Activated T-cell treated with anti-CD3 and anti-CD28 coated beads, Interleukin-2, amount 50 U/mL, for 48 hours (primary cell): ENCODE data around the gene GPR15.
A peak's percentile ranks its signal among the peaks of the same experiment; 100 is the strongest.

Experiments
- DNase-seq, 2 experiments: peaks; one replicate each; pipeline ENCODE4 v3.0.0-alpha.2; 2020

Gene GPR15

DNA sequence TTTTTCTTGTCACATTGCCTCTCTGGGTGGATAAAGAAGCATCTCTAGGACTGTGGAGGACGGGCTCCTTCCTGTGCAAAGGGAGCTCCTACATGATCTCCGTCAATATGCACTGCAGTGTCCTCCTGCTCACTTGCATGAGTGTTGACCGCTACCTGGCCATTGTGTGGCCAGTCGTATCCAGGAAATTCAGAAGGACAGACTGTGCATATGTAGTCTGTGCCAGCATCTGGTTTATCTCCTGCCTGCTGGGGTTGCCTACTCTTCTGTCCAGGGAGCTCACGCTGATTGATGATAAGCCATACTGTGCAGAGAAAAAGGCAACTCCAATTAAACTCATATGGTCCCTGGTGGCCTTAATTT is 478 bp downstream of the GPR15 start:
- DNase-seq, result no peak

DNA sequence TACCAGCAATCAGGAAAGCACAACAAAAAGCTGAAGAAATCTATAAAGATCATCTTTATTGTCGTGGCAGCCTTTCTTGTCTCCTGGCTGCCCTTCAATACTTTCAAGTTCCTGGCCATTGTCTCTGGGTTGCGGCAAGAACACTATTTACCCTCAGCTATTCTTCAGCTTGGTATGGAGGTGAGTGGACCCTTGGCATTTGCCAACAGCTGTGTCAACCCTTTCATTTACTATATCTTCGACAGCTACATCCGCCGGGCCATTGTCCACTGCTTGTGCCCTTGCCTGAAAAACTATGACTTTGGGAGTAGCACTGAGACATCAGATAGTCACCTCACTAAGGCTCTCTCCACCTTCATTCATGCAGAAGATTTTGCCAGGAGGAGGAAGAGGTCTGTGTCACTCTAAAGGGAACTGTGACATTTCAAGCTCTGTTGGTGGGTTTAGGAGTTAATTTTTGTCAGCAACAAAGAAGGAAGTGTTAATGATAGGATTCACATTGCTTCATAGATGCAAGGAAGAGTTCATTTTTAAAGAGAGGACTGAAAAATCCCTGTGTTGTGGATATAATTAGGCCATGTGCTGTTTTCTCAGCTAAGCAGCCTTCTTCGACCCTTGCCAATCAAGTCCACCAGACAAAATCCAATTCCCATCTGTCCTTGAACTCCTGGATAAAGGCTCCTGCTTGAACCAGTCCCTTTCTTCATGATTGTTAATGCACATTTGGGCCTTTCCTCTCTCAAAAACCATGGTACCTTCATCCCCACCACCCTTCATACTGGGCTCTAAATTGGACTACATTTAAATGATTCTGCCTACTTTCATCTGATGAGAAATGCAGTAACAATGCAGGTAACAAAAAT is 1.2 kb downstream of the GPR15 start:
- no peak for DNase-seq

DNA sequence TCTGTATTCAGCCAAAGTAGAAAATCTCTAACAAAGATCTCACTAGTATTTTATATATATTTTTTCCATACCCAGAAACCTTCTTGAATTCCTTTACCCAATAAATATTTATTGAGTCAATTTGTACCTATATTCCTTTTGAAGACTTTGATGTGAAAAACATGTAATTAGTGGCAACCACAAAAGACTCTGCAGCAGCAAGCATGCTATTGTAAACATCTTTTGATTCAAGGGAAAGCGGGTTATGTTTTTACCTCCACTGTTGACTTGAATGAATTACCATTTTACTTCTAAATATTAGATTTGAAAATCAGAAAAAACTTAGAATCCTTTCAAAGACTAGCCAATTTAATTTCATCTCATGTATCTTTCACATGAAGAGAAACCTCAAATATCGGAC is 2.4 kb downstream of the GPR15 start:
- DNase-seq, result no peak

DNA sequence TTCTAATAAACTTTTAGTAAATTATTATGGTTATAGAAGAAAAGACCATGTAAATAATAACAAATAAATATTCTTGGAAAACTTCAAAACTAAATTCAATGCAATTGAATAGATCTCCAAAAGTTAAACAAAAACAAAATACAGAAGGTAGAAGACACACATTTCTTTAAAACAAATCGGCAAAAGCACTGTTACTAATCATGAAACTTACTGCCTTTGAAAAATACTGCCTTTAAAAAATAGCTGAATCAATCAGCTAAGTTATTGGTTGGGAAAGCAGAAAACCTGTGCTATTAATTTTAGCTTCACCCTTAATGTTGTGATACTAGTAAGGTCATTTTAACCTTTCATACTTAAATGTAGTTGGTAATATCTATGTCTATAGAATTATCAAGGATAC is 3.0 kb downstream of the GPR15 start:
- no peak for DNase-seq

DNA sequence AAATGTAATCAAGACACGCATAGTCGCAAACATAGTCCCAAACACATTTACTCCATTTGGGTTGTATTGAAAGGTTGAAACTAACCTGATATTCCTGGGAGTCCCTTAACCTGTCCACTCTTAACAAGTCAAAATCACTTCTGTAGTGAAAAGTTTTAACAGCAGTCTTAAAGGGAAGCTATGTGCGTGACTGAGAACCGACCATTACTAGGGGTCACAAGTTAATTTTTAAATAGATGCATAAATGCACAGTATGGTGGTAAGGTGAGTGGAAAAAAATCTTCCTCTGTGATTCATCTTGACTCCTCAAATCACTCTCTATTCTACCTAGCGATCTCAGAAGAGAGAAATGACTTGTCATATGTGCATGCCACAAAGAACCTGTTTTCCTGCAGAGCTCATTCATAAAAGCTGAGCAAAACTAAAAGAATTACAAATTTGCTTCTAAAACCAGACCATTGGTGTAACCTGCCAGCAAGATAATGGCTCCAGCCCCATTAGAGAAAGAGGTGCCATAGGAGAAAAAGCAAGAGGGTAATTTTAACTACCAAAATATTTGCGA is 4.8 kb downstream of the GPR15 start:
- DNase-seq, result no peak

DNA sequence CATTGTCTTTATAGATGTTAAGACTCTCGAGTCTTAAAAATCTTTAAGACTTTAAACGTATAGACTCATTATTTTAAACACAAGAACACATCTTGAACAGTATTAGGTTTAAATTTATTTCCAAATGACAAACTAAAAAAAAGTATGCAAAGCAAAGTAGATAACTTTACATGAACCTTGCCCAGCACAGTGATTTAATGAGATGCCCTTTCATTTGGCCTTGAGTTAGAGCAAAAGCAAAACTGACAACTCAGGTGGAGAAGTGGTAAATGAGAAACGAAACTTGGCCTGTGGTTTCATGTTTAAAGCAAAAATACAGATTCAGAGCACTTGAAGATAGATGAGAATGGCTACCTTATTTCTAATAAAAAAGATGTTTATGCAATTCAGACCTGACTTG is 8.6 kb downstream of the GPR15 start:
- DNase-seq, result no peak

DNA sequence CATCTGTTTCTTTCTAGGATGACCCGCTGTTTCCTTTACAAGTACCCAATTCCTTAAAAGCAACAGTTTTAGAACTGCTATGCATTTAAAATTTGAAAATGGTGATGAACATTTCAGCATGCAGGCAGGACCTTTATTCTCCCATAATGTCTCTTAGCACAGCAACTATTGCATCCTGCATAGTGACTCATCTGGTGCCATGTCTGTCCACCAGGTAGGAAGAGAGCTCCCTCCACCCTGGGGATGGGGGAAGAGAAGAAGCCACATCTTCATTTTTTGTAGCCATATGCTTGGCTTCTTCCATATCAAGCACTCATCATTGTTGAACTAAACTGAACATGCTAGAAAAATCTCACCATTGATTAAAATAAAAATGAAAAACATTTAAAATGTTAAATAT is 9.9 kb downstream of the GPR15 start:
- no peak for DNase-seq

DNA sequence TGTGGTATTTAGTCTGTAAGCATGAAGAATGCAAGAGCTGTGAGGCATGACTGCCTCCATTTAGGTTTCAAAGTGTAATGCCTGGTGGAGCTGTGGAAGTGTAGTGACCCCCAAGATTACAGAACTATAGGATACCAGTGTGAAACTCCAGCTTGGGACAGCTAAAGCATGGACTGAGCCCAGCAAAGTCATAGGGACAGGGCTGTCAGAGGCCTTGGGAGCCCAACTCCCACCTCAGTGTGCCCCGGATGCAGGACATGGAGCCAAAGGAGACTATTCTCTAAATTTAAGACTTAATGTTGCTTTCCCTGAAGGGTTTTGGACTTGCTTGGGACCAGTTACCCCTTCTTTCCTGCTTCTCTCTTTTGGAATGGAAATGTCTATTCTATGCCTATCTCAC is 10.8 kb downstream of the GPR15 start:
- no peak for DNase-seq

DNA sequence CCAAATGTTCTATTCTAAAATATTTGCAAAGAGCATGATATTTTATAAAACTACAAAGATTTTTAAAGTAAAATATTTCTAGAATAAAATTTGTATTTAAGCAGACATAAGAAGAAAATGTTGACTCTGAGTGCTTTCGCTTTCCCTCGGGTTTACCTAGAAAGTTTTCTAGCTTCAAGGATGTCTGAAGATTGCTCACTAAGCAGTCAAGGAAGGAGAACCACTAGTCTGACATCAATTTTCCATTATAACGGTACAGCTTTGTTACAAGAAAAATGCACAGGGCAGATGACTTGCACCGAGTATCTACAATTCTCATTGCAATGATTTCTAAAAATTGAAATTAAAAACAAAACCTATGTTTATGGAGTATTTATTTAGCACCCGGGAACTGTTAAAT is 14.2 kb downstream of the GPR15 start:
- DNase-seq, result no peak

DNA sequence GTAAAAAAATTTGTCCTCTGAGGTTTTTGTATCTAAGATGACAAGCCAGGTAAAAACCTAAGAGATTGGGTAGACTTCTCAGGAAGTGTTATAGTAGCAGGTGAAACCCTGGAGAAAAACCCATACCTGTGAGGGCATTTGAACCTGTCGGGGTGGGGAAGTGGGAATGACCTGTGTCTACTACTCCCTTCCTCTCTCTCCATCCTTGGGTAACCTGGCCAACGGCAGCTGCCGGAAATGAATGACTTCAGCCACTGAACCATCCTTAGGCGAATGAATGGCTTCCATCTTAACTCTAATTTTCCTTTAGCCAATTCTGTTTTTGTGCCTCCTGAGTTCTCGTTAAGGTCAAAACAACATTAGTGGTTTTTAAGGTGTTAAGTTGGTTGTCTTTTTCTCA is 16.8 kb downstream of the GPR15 start:
- DNase-seq, result no peak

DNA sequence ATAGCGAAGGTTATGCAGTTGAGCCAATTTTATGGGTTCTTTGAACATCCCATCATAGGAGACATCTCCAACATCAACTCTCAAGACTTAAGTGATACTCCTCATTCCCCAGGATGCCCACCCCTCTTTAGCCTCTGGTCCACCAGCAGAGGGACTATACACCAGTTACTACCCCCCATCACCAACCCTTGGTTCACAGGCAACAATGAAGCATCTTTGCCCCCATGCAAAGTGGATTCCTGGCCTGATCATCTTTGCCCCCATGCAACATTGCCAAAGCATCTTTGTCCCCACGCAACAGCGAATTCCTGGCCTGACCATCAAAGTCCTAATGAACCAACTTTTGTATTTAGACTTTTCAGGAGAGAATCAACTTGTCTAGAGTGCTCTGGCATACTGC is 19.1 kb downstream of the GPR15 start:
- DNase-seq, result no peak

DNA sequence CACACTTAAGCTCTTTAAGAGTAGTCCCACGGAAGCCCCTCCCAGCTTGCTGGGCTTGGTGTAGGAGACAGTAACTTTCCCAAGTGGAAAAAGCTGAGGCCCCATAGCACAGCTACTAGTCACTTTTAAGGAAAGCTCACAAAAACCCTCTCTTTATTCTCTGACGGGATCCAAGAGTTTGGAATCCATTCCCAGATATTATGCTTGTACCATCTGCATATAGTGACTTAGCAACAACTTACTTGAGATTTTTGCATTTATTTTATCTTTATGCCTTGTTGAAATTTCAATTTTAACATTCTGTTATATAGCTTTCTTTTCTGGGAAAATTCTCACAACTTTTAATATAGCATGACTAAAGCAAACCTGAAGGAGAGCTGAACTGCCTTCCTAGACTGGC is 19.5 kb downstream of the GPR15 start:
- no peak for DNase-seq

DNA sequence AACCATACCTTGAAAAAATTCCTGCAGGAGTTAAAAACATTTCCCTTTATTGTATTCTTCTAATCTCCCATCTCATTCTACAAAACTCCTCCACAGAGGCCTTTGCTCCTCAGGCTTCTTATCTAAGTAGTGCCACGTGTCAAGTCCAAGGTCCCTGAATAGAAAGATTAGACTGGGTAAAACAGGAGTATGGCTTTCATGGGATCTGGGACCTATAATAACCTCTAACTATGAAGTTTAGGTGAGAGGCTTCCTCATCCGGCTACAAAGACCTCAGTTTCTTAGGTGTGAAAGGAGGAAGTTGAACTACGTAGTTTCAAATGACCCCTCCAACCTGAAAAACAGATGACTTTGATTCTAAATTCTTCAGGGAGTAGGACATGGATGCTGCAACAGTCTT is 20.0 kb downstream of the GPR15 start:
- DNase-seq, result no peak

DNA sequence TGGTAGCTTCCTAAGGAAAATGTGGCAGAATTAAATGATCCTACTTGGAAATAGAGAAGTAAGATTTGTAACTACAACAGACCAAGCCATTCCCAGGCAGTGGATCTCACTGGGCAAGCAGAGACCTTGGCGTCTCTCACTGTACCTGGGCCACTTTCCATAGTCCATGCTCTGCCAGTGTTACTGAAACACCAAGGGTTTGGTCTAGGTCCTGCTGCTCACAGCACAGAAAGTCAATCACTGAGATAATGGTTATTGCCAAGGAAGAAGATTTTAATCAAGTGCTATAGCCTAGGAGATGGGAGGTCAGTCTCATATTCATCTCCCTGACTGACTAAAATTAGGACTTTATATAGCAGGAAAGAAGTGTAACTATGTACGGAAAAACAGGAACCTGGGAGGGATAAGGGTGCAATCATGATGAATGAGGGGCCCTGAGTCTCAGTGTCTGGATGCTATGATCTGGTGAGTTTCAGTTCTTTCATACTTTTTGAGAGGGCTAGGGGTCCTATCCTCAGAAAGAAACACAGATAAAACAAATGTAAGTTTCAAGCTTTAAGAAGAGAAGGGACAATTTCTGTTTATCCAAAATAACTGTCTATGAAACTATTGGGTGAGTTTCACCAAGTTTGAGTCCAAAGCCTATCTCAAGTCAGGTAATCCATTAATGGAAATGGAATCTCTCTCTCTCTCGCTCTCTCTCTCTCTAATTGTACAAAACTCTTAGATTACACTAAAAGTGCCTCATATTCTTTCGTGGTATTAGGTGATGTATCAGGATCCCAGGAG is 20.6 kb downstream of the GPR15 start:
- no peak for DNase-seq

DNA sequence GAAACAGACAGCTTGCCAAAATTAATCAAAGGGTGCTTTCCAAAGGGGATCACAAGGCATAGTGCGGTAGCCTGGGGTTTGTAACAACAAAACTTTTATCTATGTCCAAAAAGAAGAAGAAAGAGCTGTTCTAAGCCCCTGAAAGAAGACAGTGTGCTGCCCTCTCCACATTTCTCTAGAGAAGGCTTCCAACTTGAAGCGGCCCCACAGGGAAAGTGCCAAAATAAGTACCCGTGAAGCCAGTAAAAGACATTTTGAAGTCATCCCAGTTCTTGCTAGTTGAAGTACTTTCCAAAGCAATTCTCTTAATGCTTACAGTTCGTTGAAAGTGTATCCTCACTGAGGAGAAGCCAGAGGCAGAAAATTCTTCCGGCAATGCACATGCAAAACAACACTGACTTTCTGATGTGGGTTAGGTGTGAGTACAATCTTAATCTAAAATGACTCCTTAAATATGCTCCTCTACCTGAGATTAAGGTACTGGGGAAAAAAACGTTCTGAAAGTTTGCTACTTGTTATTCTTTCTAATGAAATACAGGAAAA is 21.3 kb downstream of the GPR15 start:
- no peak for DNase-seq

DNA sequence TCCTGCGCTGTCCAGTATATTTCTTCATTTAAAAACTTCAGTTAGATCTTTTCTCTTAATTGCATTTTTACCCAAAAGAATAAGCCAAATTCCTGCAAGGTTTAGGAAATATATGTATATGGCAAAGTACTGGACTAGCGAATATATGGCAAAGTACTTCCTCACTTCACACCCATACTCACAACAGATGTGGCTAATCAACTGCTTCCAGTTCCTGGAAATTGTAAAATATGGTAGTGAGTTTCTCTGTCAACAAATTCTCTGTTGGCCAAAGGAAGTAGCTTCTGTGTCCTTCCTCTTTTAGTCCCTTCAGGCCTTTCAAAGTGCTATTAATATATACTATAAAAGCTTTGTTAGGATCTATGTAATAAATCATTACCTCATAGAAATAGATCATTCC is 22.0 kb downstream of the GPR15 start:
- DNase-seq, result no peak

DNA sequence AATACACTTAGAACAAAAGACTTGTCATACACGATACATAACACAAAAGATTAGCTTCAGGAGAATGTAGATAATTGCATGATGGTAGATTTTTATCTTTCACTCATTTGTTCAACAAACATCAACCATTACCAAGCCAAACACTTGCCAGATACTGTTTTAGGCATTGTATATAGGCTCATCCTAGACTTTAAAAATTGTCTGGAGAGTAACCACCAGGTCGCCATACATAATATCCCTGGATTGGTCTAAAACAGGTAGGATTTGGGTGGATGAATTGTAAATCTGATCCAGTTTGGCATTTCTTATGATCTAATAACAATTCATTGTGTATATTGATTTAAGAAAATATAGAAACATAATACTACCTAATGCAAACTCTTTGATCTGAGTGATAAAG is 22.8 kb downstream of the GPR15 start:
- DNase-seq, result no peak

DNA sequence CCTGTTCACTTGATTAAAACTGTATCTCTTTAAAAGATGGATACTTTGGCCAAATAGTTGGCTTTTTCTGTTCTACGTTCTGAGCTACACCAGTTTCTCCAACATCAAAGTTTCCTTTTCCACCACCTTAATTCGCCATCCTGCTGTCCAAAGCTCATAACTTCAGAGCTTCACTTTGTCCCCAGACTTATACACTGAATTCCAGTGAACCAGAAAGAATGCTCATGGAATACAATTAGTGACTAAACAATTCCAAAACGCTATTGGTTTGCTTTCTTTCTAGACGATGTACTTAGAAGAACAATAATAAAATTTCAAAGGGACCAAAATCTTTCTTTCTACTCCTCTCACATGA is 23.2 kb downstream of the GPR15 start:
- DNase-seq, result no peak

DNA sequence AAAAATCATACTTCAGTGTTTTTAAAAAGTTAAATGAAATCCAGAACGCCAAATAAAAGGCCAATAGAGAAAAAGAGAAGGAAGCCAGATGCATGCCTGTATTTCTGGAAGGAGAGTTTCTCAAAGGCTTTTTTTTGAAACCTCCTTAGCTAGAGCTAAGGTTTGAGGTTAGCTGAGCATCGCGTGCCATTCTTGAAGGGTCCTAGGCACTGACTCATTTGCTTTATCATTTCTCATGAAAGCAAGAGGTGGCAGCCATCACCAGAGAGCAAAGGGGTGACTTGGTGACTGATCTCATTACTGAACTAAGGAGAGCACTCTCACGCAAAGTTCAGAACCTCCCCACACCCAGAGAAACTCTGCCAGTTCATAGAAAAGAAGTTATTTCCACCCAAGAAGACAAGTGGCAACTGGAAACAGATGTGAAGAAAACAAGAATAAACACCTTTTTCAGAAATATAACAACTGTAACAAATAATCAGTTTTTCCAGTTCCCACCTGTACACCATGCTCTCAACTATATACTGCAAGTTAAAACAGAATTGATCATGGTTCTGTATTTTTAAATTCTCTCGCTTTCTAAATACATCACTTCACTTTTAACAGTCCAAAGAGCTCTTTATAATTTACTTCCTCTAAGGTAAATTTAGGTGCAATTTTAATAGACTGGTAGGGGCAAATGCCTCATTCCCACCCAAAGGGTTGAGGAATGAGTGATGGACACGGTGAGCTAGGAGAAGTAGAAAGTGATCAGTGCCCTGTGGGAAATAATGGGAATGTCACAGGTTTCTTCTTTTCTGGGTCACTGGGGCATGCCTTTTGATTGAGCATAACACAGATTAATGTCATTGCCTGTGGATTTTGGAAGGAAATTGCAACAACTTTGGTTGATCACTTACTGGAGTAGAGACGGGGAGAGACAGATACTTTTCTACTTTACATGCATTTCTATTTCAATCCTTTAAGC is 24.7 kb downstream of the GPR15 start:
- peak; percentile 74 to 76 for DNase-seq

DNA sequence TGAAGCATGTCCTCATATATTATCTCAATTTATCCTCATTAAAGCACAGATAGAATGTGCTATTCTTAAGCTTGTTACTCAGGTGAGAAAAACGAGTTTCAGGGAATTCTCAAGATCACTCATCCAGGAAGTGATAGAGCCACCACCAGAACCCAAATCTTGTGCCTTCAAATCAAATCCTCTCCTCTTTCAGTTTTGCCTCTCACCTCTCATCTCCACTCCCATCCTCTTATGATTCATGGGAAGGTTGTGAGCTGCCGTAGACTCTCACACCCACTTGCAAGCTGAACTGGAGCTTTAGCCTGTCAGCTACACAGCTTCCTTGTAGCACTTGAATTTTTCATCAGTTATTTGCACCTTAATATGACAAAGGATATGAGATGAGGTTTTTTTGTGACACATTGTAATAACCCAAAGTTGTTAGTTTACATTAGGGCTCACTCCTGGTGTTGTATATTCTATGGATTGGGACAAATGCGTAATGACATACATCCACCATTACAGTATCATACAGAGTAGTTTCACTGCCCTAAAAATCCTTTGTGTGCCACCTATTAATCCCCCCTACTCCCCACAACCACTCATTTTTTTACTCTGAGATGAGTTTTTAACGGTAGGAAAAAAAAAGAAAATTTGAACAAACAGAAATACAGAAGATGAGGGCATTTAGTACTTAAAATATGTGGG is 25.7 kb downstream of the GPR15 start:
- DNase-seq, result peak in 1 of 2 experiments; percentile 62

DNA sequence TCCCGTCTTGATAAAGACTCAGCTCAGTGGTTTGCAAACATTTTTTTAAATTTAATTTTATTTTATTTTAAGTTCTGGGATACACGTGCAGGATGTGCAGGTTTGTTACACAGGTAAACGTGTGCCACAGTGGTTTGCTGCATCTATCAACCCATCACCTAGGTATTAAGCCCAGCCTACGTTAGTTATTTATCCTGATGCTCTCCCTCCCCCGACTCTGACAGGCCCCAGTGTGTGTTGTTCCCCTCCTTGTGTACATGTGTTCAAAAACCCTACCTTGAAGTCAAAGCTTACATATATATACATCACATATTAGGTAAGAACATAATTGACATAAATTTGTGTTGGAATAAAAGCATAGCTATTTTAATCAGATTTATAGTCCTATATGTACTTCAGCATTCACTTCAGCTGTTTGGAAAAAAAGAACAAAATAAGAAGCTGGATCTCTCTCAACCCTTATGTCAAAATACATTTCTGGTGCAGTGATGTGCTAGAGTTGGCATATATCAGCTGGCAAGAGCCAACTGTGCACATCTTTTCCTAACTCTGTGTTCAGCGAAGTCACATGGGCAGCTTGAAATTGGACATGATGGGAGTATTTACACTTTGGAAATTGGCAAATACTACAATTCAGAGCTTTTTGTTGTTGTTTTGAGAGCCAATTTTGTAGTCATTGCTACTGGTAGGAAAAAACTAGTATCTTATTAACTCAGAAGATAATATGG is 26.5 kb downstream of the GPR15 start:
- DNase-seq, result no peak
